ENCODE results near the gene ANGPTL8. TPM values are rescaled to one million over a fixed set of nuclear protein-coding genes. Genes with fewer than 3 reads are reported as not detected.
A peak's percentile ranks its signal among the peaks of the same experiment; 100 is the strongest.

The ANGPTL8 gene
- total RNA-seq, 1 donor from 2014 or later: not detected

DNA sequence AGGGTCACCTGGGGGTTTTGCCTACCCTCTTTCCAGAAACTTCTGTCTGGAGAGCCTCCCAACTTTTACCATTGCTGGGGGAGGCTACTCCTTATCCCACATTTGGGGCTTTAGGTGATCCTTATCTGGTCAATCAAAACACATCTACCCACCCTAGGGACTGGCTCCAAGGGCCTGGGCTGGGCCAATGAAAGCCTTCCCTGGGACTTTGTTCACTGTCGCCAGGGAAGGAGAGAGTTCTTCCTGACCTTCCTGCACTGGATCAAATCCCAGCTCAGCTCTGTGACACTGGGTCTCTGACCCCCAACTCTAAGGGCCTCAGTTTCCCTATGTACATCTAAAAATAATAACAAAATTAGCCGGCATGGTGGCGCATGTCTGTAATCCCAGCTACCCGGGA is 11.8 kb downstream of the ANGPTL8 start:
- no peaks in the 10 kb centered on the region for H3K27me3 Mint-ChIP-seq (ENCODE audit: unreplicated experiment)
- TF ChIP-seq, protein P1, sequence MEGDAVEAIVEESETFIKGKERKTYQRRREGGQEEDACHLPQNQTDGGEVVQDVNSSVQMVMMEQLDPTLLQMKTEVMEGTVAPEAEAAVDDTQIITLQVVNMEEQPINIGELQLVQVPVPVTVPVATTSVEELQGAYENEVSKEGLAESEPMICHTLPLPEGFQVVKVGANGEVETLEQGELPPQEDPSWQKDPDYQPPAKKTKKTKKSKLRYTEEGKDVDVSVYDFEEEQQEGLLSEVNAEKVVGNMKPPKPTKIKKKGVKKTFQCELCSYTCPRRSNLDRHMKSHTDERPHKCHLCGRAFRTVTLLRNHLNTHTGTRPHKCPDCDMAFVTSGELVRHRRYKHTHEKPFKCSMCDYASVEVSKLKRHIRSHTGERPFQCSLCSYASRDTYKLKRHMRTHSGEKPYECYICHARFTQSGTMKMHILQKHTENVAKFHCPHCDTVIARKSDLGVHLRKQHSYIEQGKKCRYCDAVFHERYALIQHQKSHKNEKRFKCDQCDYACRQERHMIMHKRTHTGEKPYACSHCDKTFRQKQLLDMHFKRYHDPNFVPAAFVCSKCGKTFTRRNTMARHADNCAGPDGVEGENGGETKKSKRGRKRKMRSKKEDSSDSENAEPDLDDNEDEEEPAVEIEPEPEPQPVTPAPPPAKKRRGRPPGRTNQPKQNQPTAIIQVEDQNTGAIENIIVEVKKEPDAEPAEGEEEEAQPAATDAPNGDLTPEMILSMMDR (IDR thresholded peaks at IDR 0.05): no peak
- peaks cover 3% of the 10 kb centered on the region for H3K4me1 Mint-ChIP-seq (ENCODE audit: unreplicated experiment)
- DNase-seq (ENCODE audit: extremely low spot score, unreplicated experiment): no peak
- no peak overlapping the region for H3K27ac Mint-ChIP-seq (ENCODE audit: unreplicated experiment)
- peaks cover 20% of the 10 kb centered on the region for H3K36me3 Mint-ChIP-seq (ENCODE audit: unreplicated experiment)
- no peak overlapping the region for H3K4me3 Mint-ChIP-seq (ENCODE audit: unreplicated experiment)
- H3K9me3 Mint-ChIP-seq (ENCODE audit: unreplicated experiment): no peaks in the 10 kb centered on the region

DNA sequence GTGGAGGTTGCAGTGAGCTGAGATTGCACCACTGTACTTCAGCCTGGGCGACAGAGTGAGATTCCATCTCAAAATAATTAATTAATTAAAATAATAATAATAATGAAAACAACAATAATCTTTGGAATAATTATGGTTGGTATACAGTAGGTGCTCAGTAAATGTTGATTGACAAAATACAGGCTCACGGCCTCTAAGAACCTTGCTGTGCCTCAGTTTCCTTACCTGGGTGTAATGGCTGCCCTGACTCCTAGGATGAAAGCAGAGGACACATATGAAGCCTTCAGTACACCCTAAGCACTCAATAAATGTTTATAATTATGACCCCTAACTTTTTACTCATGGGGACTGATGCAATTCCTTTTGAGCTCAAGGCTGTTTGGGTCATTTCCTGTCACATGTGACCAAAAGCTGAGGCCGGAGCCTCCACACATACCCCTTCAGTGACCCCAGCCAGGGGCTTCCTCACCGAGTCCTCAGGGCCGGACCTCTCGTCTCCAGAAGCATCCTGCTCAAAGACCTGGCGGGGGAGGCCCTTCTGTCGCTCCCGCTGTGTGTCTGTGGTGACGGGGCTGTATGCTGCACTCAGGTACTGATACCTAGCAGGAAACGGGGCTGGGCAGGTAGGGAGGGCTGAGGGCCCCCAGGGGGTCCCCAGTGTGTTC is 12.4 kb downstream of the ANGPTL8 start:
- H3K36me3 Mint-ChIP-seq (ENCODE audit: unreplicated experiment): peaks cover 15% of the 10 kb centered on the region
- H3K9me3 Mint-ChIP-seq (ENCODE audit: unreplicated experiment): no peaks in the 10 kb centered on the region
- H3K27ac Mint-ChIP-seq (ENCODE audit: unreplicated experiment): no peak overlapping the region
- no peak for DNase-seq (ENCODE audit: extremely low spot score, unreplicated experiment)
- peaks cover 3% of the 10 kb centered on the region for H3K4me1 Mint-ChIP-seq (ENCODE audit: unreplicated experiment)
- TF ChIP-seq, protein P1 (IDR thresholded peaks at IDR 0.05): no peak
- H3K27me3 Mint-ChIP-seq (ENCODE audit: unreplicated experiment): no peaks in the 10 kb centered on the region
- H3K4me3 Mint-ChIP-seq (ENCODE audit: unreplicated experiment): no peak overlapping the region

GRCh38 chr19:11252665-11253355 is 13.4 kb downstream of the ANGPTL8 start:
- Mint-ChIP-seq H3K4me3 (ENCODE audit: unreplicated experiment) (no peak overlapping the region), H3K27ac (ENCODE audit: unreplicated experiment) (peak overlapping the region; percentile 18), H3K36me3 (ENCODE audit: unreplicated experiment) (peaks cover 9% of the 10 kb centered on the region), H3K27me3 (ENCODE audit: unreplicated experiment) (no peaks in the 10 kb centered on the region), H3K4me1 (ENCODE audit: unreplicated experiment) (peaks cover under 1% of the 10 kb centered on the region), H3K9me3 (ENCODE audit: unreplicated experiment) (no peaks in the 10 kb centered on the region)
- no peak for DNase-seq (ENCODE audit: extremely low spot score, unreplicated experiment)
- TF ChIP-seq, protein P1 (IDR thresholded peaks at IDR 0.05): no peak

- Mint-ChIP-seq H3K27me3 (ENCODE audit: unreplicated experiment) (no peaks in the 10 kb centered on the region), H3K36me3 (ENCODE audit: unreplicated experiment) (peaks cover 4% of the 10 kb centered on the region), H3K9me3 (ENCODE audit: unreplicated experiment) (no peaks in the 10 kb centered on the region), H3K4me1 (ENCODE audit: unreplicated experiment) (no peaks in the 10 kb centered on the region), H3K4me3 (ENCODE audit: unreplicated experiment) (no peak overlapping the region), H3K27ac (ENCODE audit: unreplicated experiment) (no peak overlapping the region)
- TF ChIP-seq, protein P1 (IDR thresholded peaks at IDR 0.05): no peak
- no peak for DNase-seq (ENCODE audit: extremely low spot score, unreplicated experiment)
These were observed 15.2 kb downstream of the ANGPTL8 start for GRCh38 chr19:11254666-11255065.

DNA sequence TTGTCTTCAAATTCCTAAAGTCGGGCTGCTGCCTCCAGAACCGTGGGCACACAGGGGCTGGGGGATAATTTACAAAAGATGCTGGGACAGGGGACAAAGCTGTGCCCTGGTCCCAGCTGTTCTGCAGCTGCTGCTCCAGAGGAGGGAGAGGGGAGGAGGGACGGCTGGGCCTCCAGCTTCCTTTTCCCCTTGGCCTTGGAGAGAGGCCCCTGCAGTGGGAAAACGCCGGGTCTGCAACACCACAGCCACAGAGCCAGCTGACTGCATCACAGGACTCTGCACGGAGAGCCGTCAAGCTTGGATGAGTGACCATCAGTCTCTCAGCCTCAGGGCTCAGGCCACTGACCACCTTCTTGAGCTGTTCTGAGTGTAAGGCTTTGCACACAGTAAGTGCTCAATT is 16.8 kb downstream of the ANGPTL8 start:
- H3K36me3 Mint-ChIP-seq (ENCODE audit: unreplicated experiment): no peaks in the 10 kb centered on the region
- H3K4me1 Mint-ChIP-seq (ENCODE audit: unreplicated experiment): peaks cover 5% of the 10 kb centered on the region
- TF ChIP-seq, protein P1 (IDR thresholded peaks at IDR 0.05): no peak
- no peak overlapping the region for H3K27ac Mint-ChIP-seq (ENCODE audit: unreplicated experiment)
- no peak for DNase-seq (ENCODE audit: extremely low spot score, unreplicated experiment)
- H3K27me3 Mint-ChIP-seq (ENCODE audit: unreplicated experiment): no peaks in the 10 kb centered on the region
- H3K9me3 Mint-ChIP-seq (ENCODE audit: unreplicated experiment): no peaks in the 10 kb centered on the region
- H3K4me3 Mint-ChIP-seq (ENCODE audit: unreplicated experiment): no peak overlapping the region

Data from osteocyte (in vitro differentiated cells).